ENCODE measurements around the gene PIP4K2A. TPM values are rescaled to one million over a fixed set of nuclear protein-coding genes. Genes with fewer than 3 reads are reported as not detected.

The PIP4K2A gene
- total and polyA plus RNA-seq, 2 of the 8 experiments (the other 6 are each of a cell fraction or from before 2014, with no cell fraction given) = 19.0 to 60.9 TPM

GRCh38 chr10:22708772-22709171 is 5.6 kb downstream of the PIP4K2A start (continued):
- no peak for TF ChIP-seq MAFK (IDR thresholded peaks at IDR 0.05; ENCODE audit: low read depth, low read length)
- no peak for TF ChIP-seq CEBPB (IDR thresholded peaks at IDR 0.05; ENCODE audit: low read depth, low read length)
- no peak for TF ChIP-seq POLR2AphosphoS5 (IDR thresholded peaks at IDR 0.05; ENCODE audit: low read depth, low read length)

Measured in H1 (cell line).